Gastroesophageal sphincter (tissue), 3 donors: ENCODE results near the gene LINC00237.

Experiments
- CTCF ChIP-seq, 4 experiments: fragments of 200-600 bp in 2 of 4; fragments of 450-650 bp in 2 of 4; sonication (generic) in 1 of 4; IDR thresholded peaks; one replicate each; pipeline ENCODE4 v1.5.1; 2017 to 2019; ENCODE audit warnings: antibody characterized with exemption in 4 of 4, mild to moderate bottlenecking in 2 of 4, moderate library complexity in 2 of 4
- POLR2A ChIP-seq, 2 donors: fragments of 450-650 bp; IDR thresholded peaks; one replicate each; pipeline ENCODE4 v1.6.1; 2017; ENCODE audit warnings: antibody characterized with exemption in 2 of 2, mild to moderate bottlenecking in 2 of 2, moderate library complexity in 1 of 2
- POLR2AphosphoS5 ChIP-seq: sonication (generic); formaldehyde crosslinking; IDR thresholded peaks from one replicate; pipeline ENCODE4 v1.6.1; 2017; ENCODE audit warnings: antibody characterized with exemption

GRCh38 chr20:21106171-21107017 is at the start of gene LINC00237:
- TF ChIP-seq CTCF (IDR thresholded peaks at IDR 0.05) (no peak), POLR2A (IDR thresholded peaks at IDR 0.05) (no peak), POLR2AphosphoS5 (no peak)
